ENCODE measurements around the gene CRY2.

The CRY2 gene

GRCh38 chr11:45919806-45920530 is 72.7 kb downstream of the CRY2 start:
- DNase-seq, result no peak

DNA sequence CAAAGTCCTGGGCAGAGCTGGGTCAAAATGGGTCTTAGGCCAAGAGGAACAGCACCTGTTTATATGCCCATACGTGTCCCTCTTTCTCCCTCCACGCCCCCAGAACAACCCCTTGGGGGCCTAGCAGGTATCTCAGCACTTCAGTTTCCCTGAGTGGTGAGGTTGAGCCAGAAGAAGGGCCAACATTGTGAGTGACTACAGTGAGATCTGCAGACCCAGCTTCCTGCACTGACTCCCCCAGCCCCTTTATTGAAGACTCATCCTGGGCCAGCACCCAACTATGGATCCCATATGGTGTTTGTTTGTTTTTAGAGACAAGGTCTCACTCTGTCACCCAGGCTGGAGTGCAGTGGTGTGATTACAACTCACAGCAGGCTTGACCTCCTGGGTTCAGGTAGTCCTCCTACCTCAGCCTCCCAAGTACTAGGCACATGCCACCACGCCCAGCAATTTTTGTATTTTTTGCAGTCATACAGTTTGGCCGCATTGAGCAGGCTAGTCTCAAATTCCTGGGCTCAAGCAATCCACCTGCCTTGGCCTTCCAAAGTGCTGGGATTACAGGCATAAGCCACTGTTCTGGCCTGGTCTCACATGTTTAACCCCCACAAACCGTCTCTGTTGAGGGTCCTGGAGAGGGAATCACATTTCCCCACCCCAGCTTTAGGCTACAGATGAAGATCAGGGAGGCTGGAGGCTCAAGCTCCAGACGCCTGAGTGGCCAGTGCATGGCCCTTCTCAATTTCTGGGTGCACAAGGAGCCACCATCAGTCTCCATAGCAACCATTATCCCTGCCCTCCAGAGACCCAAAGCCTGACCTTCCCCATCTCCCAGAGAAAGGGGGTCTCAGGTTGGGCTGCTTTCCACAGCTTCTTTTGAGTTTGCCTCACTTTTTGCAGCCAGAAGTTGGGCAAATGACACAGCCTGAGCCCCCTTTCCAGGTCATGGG is 73.5 kb downstream of the CRY2 start:
- DNase-seq, result no peak

DNA sequence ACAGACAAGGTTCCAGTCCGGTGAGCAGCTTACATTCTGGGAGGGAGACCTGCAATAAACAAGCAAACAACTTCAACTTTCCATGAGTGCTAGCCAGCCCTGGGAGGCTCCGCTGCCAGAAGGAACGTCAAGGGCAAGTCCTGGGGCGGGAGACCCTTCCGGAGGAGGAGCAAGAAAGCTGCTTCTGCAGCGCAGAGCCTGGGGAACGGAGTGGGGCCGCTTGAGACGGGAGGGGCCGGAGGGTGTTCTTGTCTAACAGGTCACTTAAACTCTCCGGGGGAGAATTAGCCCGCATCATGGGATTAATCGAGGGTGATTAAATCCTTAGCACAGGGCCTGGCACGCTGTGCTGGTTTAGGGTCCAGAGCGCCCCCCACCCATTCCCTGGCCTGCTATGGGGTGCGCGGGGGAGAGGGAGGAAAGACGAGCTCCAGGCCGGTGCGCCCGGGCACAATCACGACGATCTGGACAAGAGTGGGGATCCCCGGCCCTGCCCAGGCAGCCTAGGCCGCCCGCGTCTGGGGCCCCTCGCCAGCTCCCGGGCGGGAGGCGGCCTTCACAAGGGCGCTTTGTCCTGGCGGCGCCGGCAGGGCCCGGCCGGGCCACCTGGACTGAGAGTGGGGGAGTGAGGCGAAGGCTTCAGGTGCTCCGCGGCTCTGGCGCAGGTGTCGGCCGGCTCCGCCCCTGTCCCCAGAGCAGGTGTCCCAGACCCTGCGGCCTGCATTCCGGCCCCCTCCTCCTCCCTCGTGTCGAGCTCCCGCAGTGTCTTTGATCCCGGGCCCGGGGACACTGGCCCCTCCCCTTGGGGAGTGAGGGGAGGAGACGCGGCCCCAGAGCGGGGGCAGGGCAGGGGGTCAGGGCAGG is 74.5 kb downstream of the CRY2 start:
- peak in 1 of 2 donors; percentile 17 for DNase-seq

DNA sequence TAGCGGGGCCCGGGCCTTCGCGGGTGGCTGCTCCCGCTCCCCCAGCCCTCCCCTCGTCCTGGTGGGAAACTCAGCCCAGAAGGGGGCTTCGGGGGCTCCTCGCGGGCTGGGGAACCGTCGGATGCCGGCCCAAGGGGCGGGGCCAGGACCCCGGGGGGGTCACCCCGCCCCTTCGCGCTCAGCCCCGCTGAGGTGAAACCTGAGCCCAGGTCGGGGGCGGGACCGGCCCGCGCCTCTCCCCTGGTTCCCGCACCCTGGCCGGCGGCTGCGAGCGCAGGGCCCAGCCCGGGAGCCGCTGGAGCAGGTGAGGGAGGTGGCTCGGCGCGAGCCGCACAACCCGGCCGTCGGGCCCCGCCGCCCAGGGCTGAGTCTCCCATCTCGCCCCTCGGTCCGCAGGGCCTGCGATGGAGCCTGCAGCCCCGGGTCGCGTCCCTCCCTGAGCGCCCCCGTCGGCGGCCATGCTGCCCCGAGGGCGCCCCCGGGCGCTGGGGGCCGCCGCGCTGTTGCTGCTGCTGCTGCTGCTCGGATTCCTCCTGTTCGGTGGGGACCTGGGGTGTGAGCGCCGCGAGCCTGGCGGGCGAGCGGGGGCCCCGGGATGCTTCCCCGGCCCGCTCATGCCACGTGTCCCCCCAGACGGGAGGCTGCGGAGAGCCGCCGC is 75.3 kb downstream of the CRY2 start, which contains the start of gene LARGE2:
TSS of gene LARGE2 (plus strand) at position 232 of the 658 bp plus-strand sequence. CDS start at position 459, 227 bp downstream.
- DNase-seq, result peak; percentile 28 to 31

- no peak for DNase-seq
Observed at GRCh38 chr11:45924036-45924915, 77.0 kb downstream of the CRY2 start.

- no peak for DNase-seq
Observed at GRCh38 chr11:45924927-45925326, 77.7 kb downstream of the CRY2 start.

- no peak for DNase-seq
Observed at GRCh38 chr11:45925550-45925949, 78.3 kb downstream of the CRY2 start.

GRCh38 chr11:45926001-45926401 is 78.7 kb downstream of the CRY2 start:
- DNase-seq, result no peak

GRCh38 chr11:45926536-45927331 is 79.5 kb downstream of the CRY2 start:
- no peak for DNase-seq

DNA sequence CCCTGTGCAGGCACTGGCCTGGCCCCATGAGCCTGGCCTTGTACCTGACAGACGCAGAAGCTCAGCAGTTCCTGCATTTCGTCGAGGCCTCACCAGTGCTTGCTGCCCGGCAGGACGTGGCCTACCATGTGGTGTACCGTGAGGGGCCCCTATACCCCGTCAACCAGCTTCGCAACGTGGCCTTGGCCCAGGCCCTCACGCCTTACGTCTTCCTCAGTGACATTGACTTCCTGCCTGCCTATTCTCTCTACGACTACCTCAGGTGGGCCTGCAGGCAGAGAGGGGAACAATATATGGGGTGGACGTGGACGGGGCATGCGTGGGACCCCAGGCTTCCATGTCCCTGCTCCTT is 80.0 kb downstream of the CRY2 start:
- DNase-seq, result no peak

DNA sequence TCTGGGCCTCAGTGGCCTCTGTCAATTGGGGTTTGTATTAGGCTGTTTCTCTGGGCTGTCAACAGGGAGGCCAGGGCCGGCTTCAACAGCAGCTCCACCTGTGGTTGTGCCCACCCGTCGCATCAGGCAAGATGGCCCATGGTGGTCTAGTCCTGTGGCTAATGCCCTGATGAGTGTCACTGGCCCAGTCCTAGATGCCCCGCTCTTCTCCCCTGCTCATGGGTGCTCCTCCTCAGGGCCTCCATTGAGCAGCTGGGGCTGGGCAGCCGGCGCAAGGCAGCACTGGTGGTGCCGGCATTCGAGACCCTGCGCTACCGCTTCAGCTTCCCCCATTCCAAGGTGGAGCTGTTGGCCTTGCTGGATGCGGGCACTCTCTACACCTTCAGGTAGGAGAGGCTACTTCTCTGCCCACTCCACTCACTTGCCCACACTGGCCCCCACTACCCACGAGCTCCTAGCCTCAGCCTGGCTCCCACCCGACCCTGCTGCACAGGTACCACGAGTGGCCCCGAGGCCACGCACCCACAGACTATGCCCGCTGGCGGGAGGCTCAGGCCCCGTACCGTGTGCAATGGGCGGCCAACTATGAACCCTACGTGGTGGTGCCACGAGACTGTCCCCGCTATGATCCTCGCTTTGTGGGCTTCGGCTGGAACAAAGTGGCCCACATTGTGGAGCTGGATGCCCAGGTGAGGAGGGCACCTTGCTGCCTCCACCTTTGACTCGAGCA is 80.6 kb downstream of the CRY2 start:
- DNase-seq, result no peak

- no peak for DNase-seq
Observed at GRCh38 chr11:45928535-45929215, 81.4 kb downstream of the CRY2 start.

- DNase-seq, result no peak
Observed at GRCh38 chr11:45929486-45930030, 82.3 kb downstream of the CRY2 start.

- peak; percentile 57 to 84 for DNase-seq
Observed at GRCh38 chr11:45930031-45930794, 82.9 kb downstream of the CRY2 start.

DNA sequence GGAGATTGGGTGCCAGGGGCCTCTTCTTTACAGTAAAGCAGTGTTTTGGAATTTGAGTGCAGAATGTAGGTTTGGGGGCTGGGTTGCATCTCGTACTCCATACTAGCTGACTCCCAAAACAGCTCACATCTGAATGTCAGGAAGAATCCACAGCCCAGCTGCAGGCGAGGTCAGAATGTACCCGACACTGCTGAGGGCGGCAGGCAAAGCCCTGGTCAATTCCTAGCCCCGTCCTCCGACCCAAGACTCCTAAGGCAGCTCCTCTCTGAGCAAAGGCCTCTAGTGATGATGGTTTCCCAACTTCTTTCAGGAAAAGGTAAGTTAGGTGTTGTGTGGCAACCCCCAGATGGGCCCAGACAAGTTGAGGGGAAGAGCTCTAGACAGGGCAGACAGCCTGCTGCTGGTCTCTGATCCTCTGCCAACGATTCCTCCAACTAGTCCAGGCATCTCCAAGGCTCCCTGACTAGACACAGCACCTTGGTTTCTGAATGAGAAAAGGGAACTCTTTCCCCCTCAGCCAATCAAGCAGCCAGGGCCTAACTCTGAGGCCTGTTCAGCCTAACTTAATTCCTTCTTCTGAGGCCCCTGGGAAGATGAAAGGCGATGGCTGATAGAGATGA is 83.8 kb downstream of the CRY2 start:
- no peak for DNase-seq

GRCh38 chr11:45931739-45932138 is 84.5 kb downstream of the CRY2 start:
- no peak for DNase-seq

- no peak for DNase-seq
Observed at GRCh38 chr11:45932217-45932616, 84.9 kb downstream of the CRY2 start.

Data from CD4-positive, alpha-beta T cell treated with Interleukin-1 beta for 1 hour (primary cell).